HepG2 (cell line): ENCODE results near the gene MAN2C1. TPM values are rescaled to one million over a fixed set of nuclear protein-coding genes. Genes with fewer than 3 reads are reported as not detected.

Experiments
- ATAC-seq: fragments of 200-7000 bp; cut with Tn5 transposase; 3 replicates; pipeline ENCODE4 v1.9.1; 2020; ENCODE audit warnings: mild to moderate bottlenecking, moderate library complexity
- Bru-seq: library from RNA; stranded (reverse); fragments of 400-500 nt; gene quantifications from one replicate; lab custom pipeline; 2021; lab: Mats Ljungman, UMichigan
- BruChase-seq, 2 experiments: library from RNA; stranded (reverse); fragments of 400-500 nt; gene quantifications; one replicate each; lab custom pipeline; 2021; lab: Mats Ljungman, UMichigan
- BruUV-seq: library from RNA; stranded (reverse); fragments of 400-500 nt; replicated peaks from 2 replicates; lab custom pipeline; 2021; lab: Mats Ljungman, UMichigan
- CTCF ChIA-PET: fragments of 300-600 bp; formaldehyde crosslinking; extraction: SDS; loops from one replicate; lab custom pipeline; 2021; ENCODE audit warnings: low total read pairs, inconsistent platforms, low intra/inter-chr PET ratio; lab: Yijun Ruan, JAX
- POLR2A ChIA-PET: fragments of 350-600 bp; sonication (Branson Sonifier 250); formaldehyde crosslinking; loops from one replicate; lab custom pipeline; 2020; ENCODE audit warnings: antibody characterized with exemption, inconsistent platforms; lab: Yijun Ruan, JAX
- DNase-seq: peaks from one replicate; pipeline ENCODE4 v3.0.0-alpha.2; 2015; ENCODE audit warnings: low spot score
- FAIRE-seq: peaks from 3 replicates; lab custom pipeline; 2011; peaks lifted over from hg19 to GRCh38; lab: Jason Lieb, UNC
- H2AFZ ChIP-seq: one replicate; pipeline ENCODE4 v1.6.1; 2011; ENCODE audit warnings: low read length, inconsistent platforms
- H3K27ac ChIP-seq: fragments of 300-600 bp; 3 replicates; pipeline ENCODE4 v1.8.0; 2011; ENCODE audit warnings: mixed run types, mild to moderate bottlenecking, mixed read lengths, low read length, inconsistent platforms; ENCODE audit not compliant: insufficient read depth; ENCODE audit errors: extremely low read length
- H3K27me3 ChIP-seq, 2 experiments: fragments of 200-600 bp in 1 of 2; 2 replicates in 1 of 2; 3 replicates in 1 of 2; pipeline versions ENCODE4 v1.6.0 to v1.8.0; 2011; ENCODE audit warnings: low read length in 2 of 2, mild to moderate bottlenecking in 2 of 2, moderate library complexity in 2 of 2, inconsistent platforms in 1 of 2; ENCODE audit not compliant: insufficient read depth in 2 of 2, control insufficient read depth in 1 of 2
- H3K36me3 ChIP-seq, 2 experiments: fragments of 200-600 bp in 1 of 2; replicated peaks in 1 of 2; 2 replicates in 1 of 2; 3 replicates in 1 of 2; pipeline versions ENCODE4 v1.5.1 to v1.8.0; 2011; ENCODE audit warnings: low read length in 2 of 2, inconsistent platforms in 1 of 2; ENCODE audit not compliant: insufficient read depth in 2 of 2, control insufficient read depth in 1 of 2
- H3K4me1 ChIP-seq: 2 replicates; pipeline ENCODE4 v1.5.1; 2012; ENCODE audit warnings: low read length, inconsistent platforms; ENCODE audit not compliant: insufficient read depth
- H3K4me2 ChIP-seq: 2 replicates; pipeline ENCODE4 v1.6.0; 2011; ENCODE audit warnings: low read depth, low read length, inconsistent platforms
- H3K4me3 ChIP-seq, 3 experiments: fragments of 200-600 bp in 1 of 3; sonication (generic), shearing (Covaris generic) in 1 of 3; replicated peaks in 1 of 3; 2 replicates each; pipeline ENCODE4 v1.5.1; 2011 to 2016; ENCODE audit warnings: low read length in 3 of 3, inconsistent platforms in 2 of 3, low read depth in 2 of 3, mild to moderate bottlenecking in 2 of 3, control low read depth in 1 of 3, mixed read lengths in 1 of 3; ENCODE audit not compliant: insufficient read depth in 1 of 3
- H3K79me2 ChIP-seq: one replicate; pipeline ENCODE4 v1.6.1; 2011; ENCODE audit warnings: low read length, inconsistent platforms; ENCODE audit not compliant: insufficient read depth
- H3K9ac ChIP-seq: 2 replicates; pipeline ENCODE4 v1.6.0; 2011; ENCODE audit warnings: mild to moderate bottlenecking, low read depth, low read length, inconsistent platforms; ENCODE audit not compliant: insufficient read depth
- H3K9me3 ChIP-seq: 2 replicates; pipeline ENCODE4 v1.5.1; 2012; ENCODE audit warnings: mild to moderate bottlenecking, low read length
- H4K20me1 ChIP-seq: 2 replicates; pipeline ENCODE4 v1.6.0; 2011; ENCODE audit warnings: inconsistent platforms, mild to moderate bottlenecking, low read length, moderate library complexity; ENCODE audit not compliant: insufficient read depth
- FOXM1 ChIP-seq: sonication (generic); formaldehyde crosslinking; IDR thresholded peaks from 2 replicates; pipeline ENCODE4 v1.5.0; 2020; ENCODE audit warnings: missing genetic modification reagents
- FUBP1 ChIP-seq: sonication (generic); formaldehyde crosslinking; IDR thresholded peaks from 2 replicates; pipeline ENCODE4 v1.5.1; 2020; ENCODE audit warnings: missing genetic modification reagents, mild to moderate bottlenecking, borderline replicate concordance
- KLF12 ChIP-seq: sonication (generic); formaldehyde crosslinking; IDR thresholded peaks from 2 replicates; pipeline ENCODE4 v1.4.0; 2020; ENCODE audit warnings: missing genetic modification reagents, borderline replicate concordance
- SKIL ChIP-seq: sonication (generic); formaldehyde crosslinking; IDR thresholded peaks from 2 replicates; pipeline ENCODE4 v1.8.0; 2022; ENCODE audit warnings: missing genetic modification reagents, mild to moderate bottlenecking, moderate library complexity, borderline replicate concordance
- YEATS2 ChIP-seq: sonication (generic); formaldehyde crosslinking; IDR thresholded peaks from 2 replicates; pipeline ENCODE4 v1.4.0; 2020; ENCODE audit warnings: missing genetic modification reagents, borderline replicate concordance
- ZNF275 ChIP-seq: sonication (generic); formaldehyde crosslinking; IDR thresholded peaks from 2 replicates; pipeline ENCODE4 v1.8.0; 2022; ENCODE audit warnings: missing genetic modification reagents, mild to moderate bottlenecking, inconsistent platforms, borderline replicate concordance
- ZNF33A ChIP-seq: sonication (generic); formaldehyde crosslinking; IDR thresholded peaks from 2 replicates; pipeline ENCODE4 v1.5.1; 2020; ENCODE audit warnings: missing genetic modification reagents, mild to moderate bottlenecking, moderate library complexity, borderline replicate concordance
- ZNF496 ChIP-seq: sonication (generic); formaldehyde crosslinking; IDR thresholded peaks from 2 replicates; pipeline ENCODE4 v1.8.1; 2023; ENCODE audit warnings: mild to moderate bottlenecking, moderate library complexity, missing genetic modification reagents; ENCODE audit not compliant: insufficient replicate concordance
- ZNF7 ChIP-seq: IDR thresholded peaks from 2 replicates; pipeline ENCODE4 v1.6.1; 2016; ENCODE audit warnings: missing biosample characterization, missing genetic modification reagents
- ZNF709 ChIP-seq: sonication (generic); formaldehyde crosslinking; IDR thresholded peaks from 2 replicates; pipeline ENCODE4 v1.5.0; 2020; ENCODE audit warnings: mild to moderate bottlenecking, missing genetic modification reagents
- ZNF768 ChIP-seq: sonication (generic); formaldehyde crosslinking; IDR thresholded peaks from 2 replicates; pipeline ENCODE4 v1.4.0; 2020; ENCODE audit warnings: missing genetic modification reagents
- WGBS: methylation state at CpG from one replicate; pipeline ENCODE4 v1.1.6; 2017; ENCODE audit warnings: low lambda C conversion rate; 5-methylcytosine and 5-hydroxymethylcytosine counted together
- in situ Hi-C: cut with HindIII; loops from 2 replicates; pipeline ENCODE4 v1.10.0; 2017; ENCODE audit warnings: low pct_unique_long_range_greater_than_20kb; ENCODE audit not compliant: extremely low pct_ligation_motif_present
- intact Hi-C: fragments of 100-400 bp; cut with micrococcal nuclease; formaldehyde crosslinking; loops from one replicate; pipeline ENCODE4 v1.10.0; 2022; ENCODE audit not compliant: unreplicated experiment
- long read RNA-seq, 2 experiments: library from RNA in 1 of 2; library from polyadenylated mRNA in 1 of 2; stranded (forward) in 1 of 2; unstranded in 1 of 2; transcript quantifications; one replicate each; pipeline ENCODE4 v2.0.0, GENCODE V29; 2019 to 2022
- polyA minus RNA-seq, 3 experiments: library from RNA; depleted of rRNA, polyadenylated mRNA; stranded (reverse); fragments of >200 nt; gene quantifications; 2 replicates each; pipeline ENCODE4 v1.2.3, GENCODE V29; 2011; ENCODE audit warnings: low replicate concordance in 1 of 3
- polyA plus RNA-seq, 8 experiments: library from polyadenylated mRNA; depleted of rRNA in 3 of 8; stranded (reverse) in 7 of 8; unstranded in 1 of 8; fragments of >200 nt; fragmentation: Illumina TruSeq in 4 of 8; extraction: Trizol in 4 of 8; gene quantifications; 2 replicates each; pipeline versions ENCODE4 v1.2.1 to v1.2.3, GENCODE V29; 2011 to 2016; ENCODE audit warnings: low read depth in 4 of 8, missing spikeins in 1 of 8, mixed read lengths in 1 of 8; ENCODE audit not compliant: insufficient read depth in 1 of 8
- total RNA-seq, 5 experiments: library from RNA; depleted of rRNA; stranded (reverse); fragments of >200 nt; fragmentation: Illumina TruSeq; extraction: Trizol; gene quantifications; 2 replicates each; pipeline ENCODE4 v1.2.3, GENCODE V29; 2016; ENCODE audit warnings: low read depth in 1 of 5

The MAN2C1 gene
- total RNA-seq (2016; rRNA removed; fragmentation: Illumina TruSeq; extraction: Trizol) (19.5 and 71.0 TPM in 2 replicates), polyA plus RNA-seq (2011; rRNA removed) (62.6 and 75.6 TPM in 2 replicates), polyA minus RNA-seq (2011; rRNA and poly(A)+ RNA removed; ENCODE audit: low replicate concordance) (124 and 148 TPM in 2 replicates), Bru-seq, nascent RNA (percentile 80 among the genes with signal in this experiment), BruChase-seq, experiment 1, labeled RNA remaining after a 6-hour chase (percentile 86 among the genes with signal in this experiment), BruChase-seq, experiment 2, labeled RNA remaining after a 2-hour chase (percentile 77 among the genes with signal in this experiment)
- 22.6 and 23.0 TPM in 2 replicates for total RNA-seq (2016; cell fraction: cytosol; rRNA removed; fragmentation: Illumina TruSeq; extraction: Trizol; ENCODE audit: low read depth)
- total RNA-seq (2016; cell fraction: insoluble cytoplasmic fraction; rRNA removed; fragmentation: Illumina TruSeq; extraction: Trizol) = 18.6 and 68.6 TPM in 2 replicates
- 13.2 and 14.6 TPM in 2 replicates for total RNA-seq (2016; cell fraction: membrane; rRNA removed; fragmentation: Illumina TruSeq; extraction: Trizol)
- 97.9 and 121 TPM in 2 replicates for total RNA-seq (2016; cell fraction: nucleus; rRNA removed; fragmentation: Illumina TruSeq; extraction: Trizol)
- 13.2 and 22.4 TPM in 2 replicates for polyA plus RNA-seq (2011; cell fraction: cytosol; rRNA removed)
- polyA plus RNA-seq (2011; cell fraction: nucleus; rRNA removed) = 865 and 1,137 TPM in 2 replicates
- polyA plus RNA-seq (2012) = 75.9 and 76.2 TPM in 2 replicates
- 1.8 and 2.8 TPM in 2 replicates for polyA plus RNA-seq (2016; cell fraction: cytosol; fragmentation: Illumina TruSeq; extraction: Trizol; ENCODE audit: low read depth)
- polyA plus RNA-seq (2016; cell fraction: insoluble cytoplasmic fraction; fragmentation: Illumina TruSeq; extraction: Trizol; ENCODE audit: low read depth) = 13.7 and 14.4 TPM in 2 replicates
- polyA plus RNA-seq (2016; cell fraction: membrane; fragmentation: Illumina TruSeq; extraction: Trizol; ENCODE audit: low read depth) = 3.1 and 3.3 TPM in 2 replicates
- polyA plus RNA-seq (2016; cell fraction: nucleus; fragmentation: Illumina TruSeq; extraction: Trizol; ENCODE audit: insufficient read depth, low read depth) = 278 and 324 TPM in 2 replicates
- 16.0 and 22.9 TPM in 2 replicates for polyA minus RNA-seq (2011; cell fraction: cytosol; rRNA and poly(A)+ RNA removed)
- polyA minus RNA-seq (2011; cell fraction: nucleus; rRNA and poly(A)+ RNA removed) = 169 and 181 TPM in 2 replicates
- long read RNA-seq, experiment 1, partial matches to known transcripts = 4 of 10 reads
- long read RNA-seq, experiment 1, other reads (novel, unspliced or antisense) = 3 of 10 reads
- long read RNA-seq, experiment 2, partial matches to known transcripts = 13 of 45 reads
- long read RNA-seq, experiment 2, other reads (novel, unspliced or antisense) = 32 of 45 reads

- ChIA-PET POLR2A (interaction anchor here (0.6 to 4.7 kb wide), 33 partner anchors 8 to 590 kb away, joined by 3 to 185 read pairs (median 6); partner anchors contain the start of genes COMMD4, IMP3, NEIL1 and PPCDC), CTCF (no interaction called here)
- ATAC-seq (peak; percentile 91), FAIRE-seq (peak; percentile 99), DNase-seq (peak; percentile 95)
- Histone ChIP-seq H4K20me1 (0 out of 2 replicates have a peak, but pooled peaks cover 4% of the 10 kb centered on the region), H3K4me2 (peak within 1 kb of the TSS; percentile 98), H2AFZ (peak within 1 kb of the TSS; percentile 31), H3K9me3 (no peaks in the 10 kb centered on the region), H3K4me3 (peak within 1 kb of the TSS; percentile 80 to 92 (median 91)), H3K79me2 (peaks cover 5% of the 10 kb centered on the region), H3K4me1 (peaks cover 39% of the 10 kb centered on the region), H3K9ac (peak within 1 kb of the TSS; percentile 99), H3K36me3 (peaks cover 14 to 45% of the 10 kb centered on the region in 2 experiments), H3K27ac (peak within 1 kb of the TSS; percentile 98), H3K27me3 (no peaks in the 10 kb centered on the region)
- intact Hi-C loops = loop anchor here (1.0 to 10.0 kb wide), 3 partner anchors 21 to 317 kb away; partner anchors contain the start of genes NEIL1 and SIN3A
- in situ Hi-C loops = loop anchor here (5.0 to 10.0 kb wide), 2 partner anchors 84 to 277 kb away; partner anchors contain the start of genes IMP3, SIN3A and SNX33
- BruUV-seq = no TSS peak
- WGBS = 0% methylated on average over 5 of the region's 67 CpGs
- no peak for TF ChIP-seq ZNF496 (CRISPR knock-in tag)
- TF ChIP-seq FUBP1 = peak; percentile 64; the same call in 1 of the 2 replicates
- TF ChIP-seq ZNF768 = peak; percentile 76
- 0 out of 2 replicates have a peak, but pooled peaks have one; percentile 31 for TF ChIP-seq ZNF275 (CRISPR knock-in tag)
- no peak for TF ChIP-seq ZNF7
- peak; percentile 76 for TF ChIP-seq YEATS2
- peak; percentile 67; the same call in 1 of the 2 replicates for TF ChIP-seq KLF12 (CRISPR knock-in tag)
- peak; percentile 83; the same call in 1 of the 2 replicates for TF ChIP-seq ZNF709 (CRISPR knock-in tag)
- TF ChIP-seq ZNF33A (CRISPR knock-in tag) = no peak
- TF ChIP-seq SKIL (CRISPR knock-in tag) = no peak
- TF ChIP-seq FOXM1 = no peak
Observed at GRCh38 chr15:75367913-75368688, at the start of gene MAN2C1. TSS of gene MAN2C1 (minus strand) at chr15:75368607. CDS start at chr15:75368583, 24 bp downstream.
